Activated naive CD4-positive, alpha-beta T cell treated with anti-CD3 and anti-CD28 coated beads, Interleukin-2, amount 10 ng/mL, durations not matched to agents 7 days and 5 days (primary cell): ENCODE measurements around the gene KDSR.

Experiments
- CTCF ChIA-PET: fragments of 350-600 bp; sonication (Branson Sonifier 250); formaldehyde crosslinking; loops from one replicate; lab custom pipeline; 2021; ENCODE audit warnings: antibody characterized with exemption; lab: Charles Lee
- DNase-seq: peaks from one replicate; pipeline ENCODE4 v3.0.0-alpha.2; 2020
- H3K27ac Mint-ChIP-seq: one replicate; pipeline ENCODE4 v1.8.0; 2021; ENCODE audit warnings: mild to moderate bottlenecking, moderate library complexity, mixed read lengths
- H3K27me3 Mint-ChIP-seq: one replicate; pipeline ENCODE4 v1.8.0; 2021; ENCODE audit warnings: mild to moderate bottlenecking, mixed read lengths
- H3K36me3 Mint-ChIP-seq: one replicate; pipeline ENCODE4 v1.8.0; 2021; ENCODE audit warnings: mixed read lengths
- H3K4me1 Mint-ChIP-seq: one replicate; pipeline ENCODE4 v1.8.0; 2021; ENCODE audit warnings: mixed read lengths
- H3K4me3 Mint-ChIP-seq: one replicate; pipeline ENCODE4 v1.8.0; 2021; ENCODE audit warnings: mild to moderate bottlenecking, moderate library complexity, mixed read lengths
- H3K9me3 Mint-ChIP-seq: one replicate; pipeline ENCODE4 v1.8.0; 2021; ENCODE audit warnings: mixed read lengths

The KDSR gene

DNA sequence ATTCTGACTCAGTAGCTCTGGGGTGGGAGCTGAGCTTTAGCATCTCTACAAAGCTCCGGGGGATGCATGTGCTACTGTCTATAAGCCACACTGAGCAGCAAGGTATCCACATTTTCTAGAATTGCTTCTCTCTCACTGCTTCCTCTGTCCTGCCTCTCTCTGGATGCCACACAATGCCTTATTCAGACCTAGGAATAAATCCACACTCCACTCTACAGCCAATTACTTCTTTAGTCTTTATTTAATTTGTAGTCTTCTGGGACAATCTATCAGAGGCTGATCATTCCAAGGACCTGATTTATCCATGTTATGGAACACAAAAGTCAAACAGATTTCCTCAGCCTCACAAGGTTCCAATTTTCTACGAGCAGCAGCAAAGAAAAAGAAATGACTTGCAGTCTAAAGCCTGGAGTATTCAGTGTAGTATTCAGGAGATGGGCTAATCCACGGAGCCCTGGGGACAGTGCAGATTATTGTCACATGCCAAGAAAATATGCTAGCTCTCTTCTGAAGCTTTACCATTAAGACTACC is 51.8 kb downstream of the KDSR start:
- peak overlapping the region; percentile 85 for H3K4me3 Mint-ChIP-seq
- peaks cover 79% of the 10 kb centered on the region for H3K36me3 Mint-ChIP-seq
- no peaks in the 10 kb centered on the region for H3K9me3 Mint-ChIP-seq
- DNase-seq: no peak
- H3K4me1 Mint-ChIP-seq: peaks cover 53% of the 10 kb centered on the region
- CTCF ChIA-PET: interaction anchor here (1.0 to 3.0 kb wide), 7 partner anchors 17 to 298 kb away, joined by 3 to 13 read pairs (median 4); no protein-coding TSS in a partner anchor
- peak overlapping the region; percentile 22 for H3K27ac Mint-ChIP-seq
- peaks cover 4% of the 10 kb centered on the region for H3K27me3 Mint-ChIP-seq

- H3K27me3 Mint-ChIP-seq: peaks cover 4% of the 10 kb centered on the region
- H3K4me3 Mint-ChIP-seq: peak overlapping the region; percentile 85
- peak overlapping the region; percentile 67 for H3K27ac Mint-ChIP-seq
- CTCF ChIA-PET: interaction anchor here (0.7 to 3.0 kb wide), 8 partner anchors 16 to 297 kb away, joined by 3 to 13 read pairs (median 4); no protein-coding TSS in a partner anchor
- no peaks in the 10 kb centered on the region for H3K9me3 Mint-ChIP-seq
- peaks cover 60% of the 10 kb centered on the region for H3K4me1 Mint-ChIP-seq
- DNase-seq: no peak
- peaks cover 82% of the 10 kb centered on the region for H3K36me3 Mint-ChIP-seq
Observed at GRCh38 chr18:63314062-63314790, 52.8 kb downstream of the KDSR start.

DNA sequence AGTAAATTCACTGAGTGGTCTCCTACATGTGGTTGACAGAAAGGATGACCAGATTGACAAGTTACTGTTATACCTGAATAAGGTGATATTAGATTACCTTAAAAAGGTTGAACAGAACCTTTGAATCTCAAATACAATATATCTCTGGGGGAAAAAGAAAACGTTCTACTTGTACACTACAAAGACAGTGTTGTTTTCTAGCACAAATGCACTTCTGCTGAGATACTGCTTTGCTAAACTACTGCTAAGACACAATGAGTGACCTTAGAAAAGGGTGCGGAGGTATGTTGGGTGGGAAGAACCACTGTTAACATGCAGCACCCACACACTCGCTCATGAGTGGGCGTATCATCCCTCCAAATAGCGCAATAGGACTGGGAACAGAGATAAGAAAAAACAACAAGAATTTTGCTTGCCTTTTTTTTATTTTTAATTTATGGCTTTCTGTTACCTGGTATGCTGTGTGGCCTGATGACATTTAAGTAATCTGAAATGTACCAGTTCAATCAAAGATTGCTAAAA is 53.5 kb downstream of the KDSR start:
- H3K4me3 Mint-ChIP-seq: peak overlapping the region; percentile 85
- peaks cover 64% of the 10 kb centered on the region for H3K4me1 Mint-ChIP-seq
- no peaks in the 10 kb centered on the region for H3K9me3 Mint-ChIP-seq
- H3K27ac Mint-ChIP-seq: peak overlapping the region; percentile 26
- CTCF ChIA-PET: interaction anchor here (0.7 to 3.0 kb wide), 4 partner anchors 12 to 296 kb away, joined by 3 to 13 read pairs (median 6); no protein-coding TSS in a partner anchor
- peaks cover 4% of the 10 kb centered on the region for H3K27me3 Mint-ChIP-seq
- peaks cover 74% of the 10 kb centered on the region for H3K36me3 Mint-ChIP-seq
- DNase-seq: no peak

- Mint-ChIP-seq H3K36me3 (peaks cover 75% of the 10 kb centered on the region), H3K27me3 (no peaks in the 10 kb centered on the region), H3K4me1 (peaks cover 69% of the 10 kb centered on the region), H3K4me3 (peak overlapping the region; percentile 85), H3K27ac (peak overlapping the region; percentile 26), H3K9me3 (no peaks in the 10 kb centered on the region)
- CTCF ChIA-PET: interaction anchor here (1.0 to 2.5 kb wide), 3 partner anchors 11 to 296 kb away, joined by 3 to 9 read pairs (median 5); no protein-coding TSS in a partner anchor
- no peak for DNase-seq
Observed at GRCh38 chr18:63312737-63313395, 54.1 kb downstream of the KDSR start.

DNA sequence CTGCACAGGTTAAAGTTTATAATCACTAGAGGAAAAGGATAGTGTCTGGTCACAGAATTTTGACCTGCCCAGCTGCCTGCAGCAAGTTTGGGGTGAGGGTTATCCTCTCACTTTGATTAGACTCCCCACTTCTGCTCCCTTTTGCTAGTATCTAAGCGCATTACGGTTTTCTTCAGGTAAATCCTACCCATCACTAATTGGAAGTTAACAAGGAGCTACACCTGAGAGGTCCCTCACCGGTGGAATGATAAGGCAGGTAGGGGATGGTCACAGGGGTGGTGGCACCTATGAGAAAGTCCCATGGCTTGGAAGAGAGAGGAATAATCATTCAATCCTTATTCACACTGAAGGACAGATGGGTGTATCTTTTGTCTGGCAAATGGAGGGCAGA is 55.0 kb downstream of the KDSR start:
- Mint-ChIP-seq H3K27me3 (no peaks in the 10 kb centered on the region), H3K36me3 (peaks cover 74% of the 10 kb centered on the region), H3K27ac (no peak overlapping the region), H3K9me3 (no peaks in the 10 kb centered on the region), H3K4me3 (peak overlapping the region; percentile 13), H3K4me1 (peaks cover 77% of the 10 kb centered on the region)
- no peak for DNase-seq
- CTCF ChIA-PET: interaction anchor here (0.7 to 2.5 kb wide), 6 partner anchors 9 to 295 kb away, joined by 3 to 9 read pairs (median 4); no protein-coding TSS in a partner anchor

GRCh38 chr18:63311118-63312018 is 55.6 kb downstream of the KDSR start:
- Mint-ChIP-seq H3K36me3 (peaks cover 76% of the 10 kb centered on the region), H3K4me3 (no peak overlapping the region), H3K9me3 (no peaks in the 10 kb centered on the region), H3K4me1 (peaks cover 84% of the 10 kb centered on the region), H3K27me3 (no peaks in the 10 kb centered on the region), H3K27ac (no peak overlapping the region)
- no peak for DNase-seq
- CTCF ChIA-PET: interaction anchor here (0.7 to 2.5 kb wide), 4 partner anchors 8 to 156 kb away, joined by 3 to 9 read pairs (median 4); no protein-coding TSS in a partner anchor

- Mint-ChIP-seq H3K27ac (no peak overlapping the region), H3K36me3 (peaks cover 74% of the 10 kb centered on the region), H3K9me3 (no peaks in the 10 kb centered on the region), H3K4me1 (peaks cover 87% of the 10 kb centered on the region), H3K27me3 (no peaks in the 10 kb centered on the region), H3K4me3 (no peak overlapping the region)
- CTCF ChIA-PET: no interaction called here
- DNase-seq: peak; percentile 36
Observed at GRCh38 chr18:63309422-63309821, 57.6 kb downstream of the KDSR start.

- no peaks in the 10 kb centered on the region for H3K27me3 Mint-ChIP-seq
- H3K36me3 Mint-ChIP-seq: peaks cover 68% of the 10 kb centered on the region
- H3K9me3 Mint-ChIP-seq: no peaks in the 10 kb centered on the region
- DNase-seq: no peak
- no peak overlapping the region for H3K4me3 Mint-ChIP-seq
- CTCF ChIA-PET: interaction anchor here (0.6 to 3.1 kb wide), 4 partner anchors 10 to 292 kb away, joined by 3 to 21 read pairs (median 4); no protein-coding TSS in a partner anchor
- peaks cover 86% of the 10 kb centered on the region for H3K4me1 Mint-ChIP-seq
- H3K27ac Mint-ChIP-seq: no peak overlapping the region
Observed at GRCh38 chr18:63307551-63308200, 59.3 kb downstream of the KDSR start.

DNA sequence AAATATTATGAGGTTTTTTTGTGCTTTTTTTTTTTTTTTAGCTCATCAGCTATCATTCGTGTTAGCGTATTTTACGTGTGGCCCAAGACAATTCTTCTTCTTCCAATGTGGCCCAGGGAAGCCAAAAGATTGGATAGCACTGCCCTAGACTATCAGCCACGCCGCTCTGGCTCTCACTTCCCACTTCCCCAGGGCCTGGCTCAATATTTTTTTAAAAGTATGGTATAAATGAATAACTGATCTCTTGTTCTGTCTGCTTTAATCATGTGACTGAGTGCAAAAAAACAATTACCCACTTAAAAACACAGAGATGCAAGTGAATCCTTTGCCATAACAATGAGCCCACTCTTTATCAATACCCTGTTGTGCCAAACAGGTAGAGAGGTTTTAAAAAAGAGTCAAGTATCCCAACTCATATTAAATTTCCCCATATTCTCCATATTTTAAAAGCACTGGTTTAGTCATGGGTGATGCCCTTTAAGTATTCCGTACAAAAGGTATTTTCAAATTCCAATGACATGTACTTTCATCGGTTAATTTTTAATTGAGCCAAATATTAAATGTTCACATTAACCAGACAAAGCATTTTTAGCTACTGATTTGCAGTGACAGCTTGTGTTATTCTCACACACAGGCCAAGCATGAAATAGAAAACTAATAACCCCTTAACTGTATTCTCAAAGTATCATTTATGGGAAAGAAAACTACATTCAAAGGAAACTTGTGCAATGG is 60.0 kb downstream of the KDSR start:
- Mint-ChIP-seq H3K4me1 (peaks cover 86% of the 10 kb centered on the region), H3K4me3 (no peak overlapping the region), H3K36me3 (peaks cover 70% of the 10 kb centered on the region), H3K9me3 (no peaks in the 10 kb centered on the region), H3K27ac (no peak overlapping the region), H3K27me3 (no peaks in the 10 kb centered on the region)
- CTCF ChIA-PET: interaction anchor here (0.6 to 3.1 kb wide), 4 partner anchors 11 to 291 kb away, joined by 3 to 21 read pairs (median 4); no protein-coding TSS in a partner anchor
- DNase-seq: no peak

- H3K4me1 Mint-ChIP-seq: peaks cover 86% of the 10 kb centered on the region
- H3K36me3 Mint-ChIP-seq: peaks cover 69% of the 10 kb centered on the region
- CTCF ChIA-PET: interaction anchor here (3.1 kb wide), 1 partner anchor 12 kb away, joined by 21 read pairs; no protein-coding TSS in a partner anchor
- H3K4me3 Mint-ChIP-seq: no peak overlapping the region
- no peak overlapping the region for H3K27ac Mint-ChIP-seq
- H3K27me3 Mint-ChIP-seq: no peaks in the 10 kb centered on the region
- H3K9me3 Mint-ChIP-seq: no peaks in the 10 kb centered on the region
- DNase-seq: no peak
Observed at GRCh38 chr18:63306249-63306648, 60.8 kb downstream of the KDSR start.

DNA sequence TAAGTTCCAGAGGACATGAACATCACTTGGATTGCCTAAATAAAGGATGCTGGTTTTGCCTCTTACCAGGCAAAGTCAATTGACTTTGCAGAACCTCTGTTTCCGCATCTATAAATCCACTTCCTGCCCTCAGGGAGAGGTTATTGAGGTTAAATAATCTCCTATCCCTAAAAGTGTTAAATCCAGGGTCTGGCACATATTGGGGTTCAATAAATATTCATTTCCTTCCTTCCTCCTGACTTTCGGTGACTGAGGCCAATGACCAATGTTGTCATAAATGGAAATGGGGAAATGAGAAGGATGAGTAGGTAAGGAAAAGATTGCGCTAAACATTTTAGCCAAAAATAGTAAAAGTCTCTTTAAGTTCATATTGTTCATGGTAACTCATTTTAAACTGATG is 63.5 kb downstream of the KDSR start:
- Mint-ChIP-seq H3K36me3 (peaks cover 82% of the 10 kb centered on the region), H3K27ac (no peak overlapping the region), H3K9me3 (no peaks in the 10 kb centered on the region), H3K27me3 (no peaks in the 10 kb centered on the region), H3K4me3 (no peak overlapping the region), H3K4me1 (peaks cover 92% of the 10 kb centered on the region)
- no peak for DNase-seq
- CTCF ChIA-PET: interaction anchor here (1.0 kb wide), 1 partner anchor 8 kb away, joined by 3 read pairs; no protein-coding TSS in a partner anchor
